ENCODE measurements around the gene AP1S3. TPM values are rescaled to one million over a fixed set of nuclear protein-coding genes. Genes with fewer than 3 reads are reported as not detected.

Gene AP1S3
- 2.3 and 5.0 TPM in 2 replicates for total RNA-seq

DNA sequence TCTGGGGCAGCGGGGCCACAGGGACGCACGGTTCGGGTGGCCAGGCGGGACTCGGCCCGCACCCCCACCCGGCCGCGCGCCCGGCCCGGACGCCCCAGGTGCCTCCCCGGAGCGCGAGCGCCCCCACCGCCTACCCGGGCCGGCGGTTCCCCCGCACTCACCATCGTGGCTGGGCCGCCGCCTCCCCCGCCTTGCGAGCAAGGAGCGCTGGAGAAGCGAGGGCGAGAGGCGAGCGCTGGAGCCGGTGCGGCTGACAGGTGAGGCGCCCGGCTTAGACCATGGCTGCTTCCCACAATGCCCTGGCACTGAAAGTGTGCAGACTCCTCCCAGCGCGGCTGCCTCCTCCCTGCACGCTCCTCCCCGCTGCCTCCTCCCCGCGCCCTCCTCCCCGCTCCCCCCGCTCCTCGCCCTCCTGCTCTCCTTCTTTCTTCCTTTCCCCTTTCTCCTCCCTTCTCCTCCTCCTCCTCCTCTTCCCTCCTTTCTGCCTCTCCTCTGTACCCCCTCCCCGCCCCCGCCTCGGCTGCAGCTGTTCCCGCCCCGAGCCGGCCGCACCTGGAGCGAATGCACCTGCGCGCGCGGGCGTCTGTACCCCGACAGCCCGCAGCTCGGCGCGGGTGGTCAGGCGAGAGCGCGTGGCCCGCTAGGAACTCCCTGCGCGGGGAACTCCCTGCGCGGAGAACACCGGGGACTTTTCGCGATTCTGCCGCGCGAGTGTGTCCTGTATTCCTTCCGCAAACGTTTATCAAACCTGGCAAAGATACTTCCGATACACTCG, at the start of gene AP1S3:
Gene AP1S3 (minus strand): TSS at position 296 of the 775 bp plus-strand sequence. CDS start 132 bp downstream, at position 164.

Other genes starting within 250 kb of the AP1S3 start
- gene SCG2, start 235.2 kb downstream of the AP1S3 start, total RNA-seq: under 0.01 and 0.53 TPM in 2 replicates
- gene WDFY1, start 107.8 kb upstream of the AP1S3 start, total RNA-seq: 49.3 and 65.2 TPM in 2 replicates
- 47.3 TPM in 2 replicates for gene MRPL44, start 119.9 kb upstream of the AP1S3 start, total RNA-seq
- gene SERPINE2, start 201.7 kb upstream of the AP1S3 start, total RNA-seq: 35.1 and 36.3 TPM in 2 replicates